HCT116 (cell line): Measurements from ENCODE around the gene SLC2A14.

Experiments
- ATF3 ChIP-seq: IDR thresholded peaks from 2 replicates; pipeline ENCODE4 v1.6.1; 2012
- CBX3 ChIP-seq: IDR thresholded peaks from 2 replicates; pipeline ENCODE4 v1.6.1; 2012; ENCODE audit warnings: low read depth
- EZH2 ChIP-seq: fragments of 200-600 bp; sonication (generic); IDR thresholded peaks from 2 replicates; pipeline ENCODE4 v1.6.1; 2017; ENCODE audit warnings: antibody characterized with exemption, mixed run types
- EZH2phosphoT487 ChIP-seq: fragments of 200-600 bp; IDR thresholded peaks from 2 replicates; pipeline ENCODE4 v1.6.1; 2018; ENCODE audit warnings: antibody characterized with exemption, borderline replicate concordance
- JUND ChIP-seq: IDR thresholded peaks from 2 replicates; pipeline ENCODE4 v1.6.1; 2012
- POLR2A ChIP-seq: IDR thresholded peaks from 2 replicates; pipeline ENCODE4 v1.7.0; 2011; ENCODE audit warnings: borderline replicate concordance; ENCODE audit not compliant: insufficient read depth, insufficient read length; ENCODE audit errors: extremely low read depth
- RAD21 ChIP-seq: IDR thresholded peaks from 2 replicates; pipeline ENCODE4 v1.6.1; 2012; ENCODE audit warnings: low read depth, mild to moderate bottlenecking
- REST ChIP-seq: IDR thresholded peaks from 2 replicates; pipeline ENCODE4 v1.6.1; 2012; ENCODE audit warnings: low read depth
- SRF ChIP-seq: IDR thresholded peaks from 2 replicates; pipeline ENCODE4 v1.6.1; 2012; ENCODE audit warnings: low read depth
- YY1 ChIP-seq: IDR thresholded peaks from 2 replicates; pipeline ENCODE4 v1.6.1; 2011; ENCODE audit warnings: low read length, low read depth, moderate library complexity, mild to moderate bottlenecking; ENCODE audit not compliant: insufficient replicate concordance; ENCODE audit errors: extremely low read depth
- ZFX ChIP-seq: fragments of 450-650 bp; IDR thresholded peaks from 2 replicates; pipeline ENCODE4 v1.6.1; 2017
- ZNF274 ChIP-seq: fragments of 200-500 bp; sonication (Bioruptor generic); IDR thresholded peaks from 2 replicates; pipeline ENCODE4 v1.6.1; 2014; ENCODE audit warnings: mild to moderate bottlenecking, low read depth, low read length, inconsistent platforms
- TF ChIP-seq, protein P1 (sequence below), 3 experiments: fragments of 200-600 bp in 1 of 3; sonication (generic) in 1 of 3; IDR thresholded peaks in 2 of 3; conservative IDR thresholded peaks in 1 of 3; 2 replicates each; pipeline ENCODE4 v1.5.1; 2012 to 2017; ENCODE audit warnings: low read depth in 2 of 3, low read length in 2 of 3, antibody characterized with exemption in 1 of 3, borderline replicate concordance in 1 of 3, control low read depth in 1 of 3, mild to moderate bottlenecking in 1 of 3, mixed read lengths in 1 of 3, mixed run types in 1 of 3, moderate library complexity in 1 of 3; ENCODE audit not compliant: insufficient read depth in 1 of 3

DNA sequence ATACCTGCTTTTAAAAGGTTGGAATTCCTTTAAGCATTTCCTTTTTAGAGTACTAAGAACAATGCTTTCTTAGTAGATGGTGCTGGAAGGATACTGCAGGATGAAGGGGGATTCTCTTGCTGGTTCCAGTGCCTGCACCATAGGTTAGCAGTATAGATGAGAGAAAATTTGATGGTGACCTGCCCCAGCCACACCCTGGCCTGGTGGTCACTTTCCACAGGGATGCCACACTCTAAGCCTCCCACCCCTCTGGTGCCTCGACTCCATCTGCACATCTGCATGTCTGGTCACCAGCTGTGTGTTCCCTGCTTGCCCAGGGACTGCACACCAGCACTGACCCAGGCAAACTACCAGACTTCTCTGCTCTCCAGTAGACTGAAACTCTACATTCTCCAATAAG is 44.2 kb upstream of the SLC2A14 start:
- TF ChIP-seq, protein P1, sequence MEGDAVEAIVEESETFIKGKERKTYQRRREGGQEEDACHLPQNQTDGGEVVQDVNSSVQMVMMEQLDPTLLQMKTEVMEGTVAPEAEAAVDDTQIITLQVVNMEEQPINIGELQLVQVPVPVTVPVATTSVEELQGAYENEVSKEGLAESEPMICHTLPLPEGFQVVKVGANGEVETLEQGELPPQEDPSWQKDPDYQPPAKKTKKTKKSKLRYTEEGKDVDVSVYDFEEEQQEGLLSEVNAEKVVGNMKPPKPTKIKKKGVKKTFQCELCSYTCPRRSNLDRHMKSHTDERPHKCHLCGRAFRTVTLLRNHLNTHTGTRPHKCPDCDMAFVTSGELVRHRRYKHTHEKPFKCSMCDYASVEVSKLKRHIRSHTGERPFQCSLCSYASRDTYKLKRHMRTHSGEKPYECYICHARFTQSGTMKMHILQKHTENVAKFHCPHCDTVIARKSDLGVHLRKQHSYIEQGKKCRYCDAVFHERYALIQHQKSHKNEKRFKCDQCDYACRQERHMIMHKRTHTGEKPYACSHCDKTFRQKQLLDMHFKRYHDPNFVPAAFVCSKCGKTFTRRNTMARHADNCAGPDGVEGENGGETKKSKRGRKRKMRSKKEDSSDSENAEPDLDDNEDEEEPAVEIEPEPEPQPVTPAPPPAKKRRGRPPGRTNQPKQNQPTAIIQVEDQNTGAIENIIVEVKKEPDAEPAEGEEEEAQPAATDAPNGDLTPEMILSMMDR (IDR thresholded peaks at IDR 0.05 in 2 of 3, conservative IDR thresholded peaks at IDR 0.05 in 1 of 3; ENCODE audit: borderline replicate concordance in 1 of 3, insufficient read depth in 1 of 3, low read depth in 2 of 3, low read length in 2 of 3): no peak
- TF ChIP-seq ATF3: no peak
- TF ChIP-seq REST: no peak
- TF ChIP-seq EZH2: no peak
- TF ChIP-seq POLR2A: no peak
- no peak for TF ChIP-seq ZNF274
- TF ChIP-seq RAD21: no peak
- no peak for TF ChIP-seq ZFX
- TF ChIP-seq CBX3: no peak
- TF ChIP-seq YY1: no peak
- no peak for TF ChIP-seq EZH2phosphoT487
- TF ChIP-seq JUND: no peak
- no peak for TF ChIP-seq SRF
